Epidermal melanocyte (primary cell): ENCODE results near the gene MYL5.
"Not testable (repeated sequence)": the region's sequence is repeated elsewhere in the genome, so short reads cannot be mapped to it uniquely, and the experiment has no call there.

Source experiments
- DNase-seq: peaks from one replicate; pipeline ENCODE4 v3.0.0; 2011; ENCODE audit warnings: low spot score; ENCODE audit not compliant: insufficient read length

Gene MYL5

GRCh38 chr4:683982-684622 is 9.8 kb downstream of the MYL5 start:
- peak; percentile 70 for DNase-seq

- DNase-seq = no peak
Observed at GRCh38 chr4:684623-685327, 10.4 kb downstream of the MYL5 start.

GRCh38 chr4:685679-686412 is 11.5 kb downstream of the MYL5 start:
- no peak for DNase-seq

GRCh38 chr4:686413-687040 is 12.2 kb downstream of the MYL5 start:
- no peak for DNase-seq

GRCh38 chr4:687048-687970 is 13.0 kb downstream of the MYL5 start:
- DNase-seq = peak; percentile 82

- no peak for DNase-seq
Observed at GRCh38 chr4:687971-688853, 13.9 kb downstream of the MYL5 start.

- DNase-seq = no peak
Observed at GRCh38 chr4:688854-689681, 14.7 kb downstream of the MYL5 start, which contains the start of gene SLC49A3. TSS of gene SLC49A3 (minus strand) at chr4:689151. CDS start at chr4:689127, 24 bp downstream.

GRCh38 chr4:689723-690122 is 15.4 kb downstream of the MYL5 start:
- DNase-seq = no peak

GRCh38 chr4:692771-693554 is 18.6 kb downstream of the MYL5 start:
- no peak for DNase-seq

GRCh38 chr4:694341-694940 is 20.1 kb downstream of the MYL5 start:
- DNase-seq = not testable (repeated sequence)

GRCh38 chr4:699816-700580 is 25.7 kb downstream of the MYL5 start:
- DNase-seq = no peak

GRCh38 chr4:700587-701264 is 26.4 kb downstream of the MYL5 start:
- peak; percentile 8 for DNase-seq

- DNase-seq = no peak
Observed at GRCh38 chr4:702618-703048, 28.3 kb downstream of the MYL5 start.

GRCh38 chr4:703336-704197 is 29.2 kb downstream of the MYL5 start:
- no peak for DNase-seq

- no peak for DNase-seq
Observed at GRCh38 chr4:704198-704891, 30.0 kb downstream of the MYL5 start.
